ENCODE results near the gene UNC13D.

DNA sequence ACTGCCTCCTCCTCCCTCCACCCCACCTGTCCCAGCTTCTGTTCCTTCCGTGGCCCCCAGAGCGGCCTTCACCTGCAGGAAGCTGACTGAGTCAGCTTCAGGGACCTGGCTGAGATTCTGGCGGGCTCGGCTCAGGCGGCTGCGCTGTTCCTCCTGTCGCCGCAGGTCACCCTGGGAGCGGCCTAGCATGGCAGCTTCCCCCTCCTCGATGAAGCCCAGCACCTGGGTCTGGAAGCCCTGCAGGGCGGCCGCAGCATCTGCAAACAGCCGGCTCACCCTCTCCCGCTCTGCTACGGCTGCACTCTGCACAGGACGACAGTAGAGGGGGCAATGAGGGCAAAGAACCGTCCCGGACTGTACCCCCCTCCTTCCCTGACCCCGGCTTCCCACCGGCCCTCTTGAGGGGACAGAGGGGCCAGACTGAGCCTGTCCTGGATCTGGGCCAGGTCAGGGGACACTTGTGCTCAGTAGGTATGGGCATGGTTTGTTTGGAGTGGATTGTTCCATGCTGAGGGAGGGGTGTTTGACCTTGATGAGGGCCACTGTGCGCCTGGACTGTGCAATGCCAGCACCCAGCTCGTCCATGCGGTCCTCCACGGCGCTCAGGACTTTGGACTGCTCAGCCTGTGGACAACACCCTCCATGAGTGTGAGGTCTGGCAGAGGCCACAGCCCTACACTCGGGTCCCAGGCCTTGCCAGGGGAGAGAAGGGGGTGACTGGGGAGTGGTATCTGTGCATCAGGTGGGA is 32.2 kb upstream of the UNC13D start:
- TF ChIP-seq ZNF76 (CRISPR knock-in tag; IDR thresholded peaks at IDR 0.05; ENCODE audit: borderline replicate concordance) = no peak
- TF ChIP-seq MEIS2 (IDR thresholded peaks at IDR 0.05; ENCODE audit: partially characterized antibody) = no peak
- TF ChIP-seq, protein P1, sequence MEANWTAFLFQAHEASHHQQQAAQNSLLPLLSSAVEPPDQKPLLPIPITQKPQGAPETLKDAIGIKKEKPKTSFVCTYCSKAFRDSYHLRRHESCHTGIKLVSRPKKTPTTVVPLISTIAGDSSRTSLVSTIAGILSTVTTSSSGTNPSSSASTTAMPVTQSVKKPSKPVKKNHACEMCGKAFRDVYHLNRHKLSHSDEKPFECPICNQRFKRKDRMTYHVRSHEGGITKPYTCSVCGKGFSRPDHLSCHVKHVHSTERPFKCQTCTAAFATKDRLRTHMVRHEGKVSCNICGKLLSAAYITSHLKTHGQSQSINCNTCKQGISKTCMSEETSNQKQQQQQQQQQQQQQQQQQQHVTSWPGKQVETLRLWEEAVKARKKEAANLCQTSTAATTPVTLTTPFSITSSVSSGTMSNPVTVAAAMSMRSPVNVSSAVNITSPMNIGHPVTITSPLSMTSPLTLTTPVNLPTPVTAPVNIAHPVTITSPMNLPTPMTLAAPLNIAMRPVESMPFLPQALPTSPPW (CRISPR knock-in tag; IDR thresholded peaks at IDR 0.05) = no peak
- TF ChIP-seq DACH1 (IDR thresholded peaks at IDR 0.05; ENCODE audit: partially characterized antibody) = no peak
- no peak for TF ChIP-seq HCFC1 (IDR thresholded peaks at IDR 0.05; ENCODE audit: low read depth, low read length)
- TF ChIP-seq, protein P2, sequence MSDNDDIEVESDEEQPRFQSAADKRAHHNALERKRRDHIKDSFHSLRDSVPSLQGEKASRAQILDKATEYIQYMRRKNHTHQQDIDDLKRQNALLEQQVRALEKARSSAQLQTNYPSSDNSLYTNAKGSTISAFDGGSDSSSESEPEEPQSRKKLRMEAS (CRISPR knock-in tag; IDR thresholded peaks at IDR 0.05) = no peak
- TF ChIP-seq KLF10 (CRISPR knock-in tag; IDR thresholded peaks at IDR 0.05) = no peak
- TF ChIP-seq SIX5 (IDR thresholded peaks at IDR 0.05; ENCODE audit: borderline replicate concordance in 1 of 2, insufficient read depth in 1 of 2, low read depth in 1 of 2, low read length in 2 of 2) = no peak
